ENCODE results near the gene PLEKHB2. TPM values are rescaled to one million over a fixed set of nuclear protein-coding genes. Genes with fewer than 3 reads are reported as not detected.
"Not testable (repeated sequence)": the region's sequence is repeated elsewhere in the genome, so short reads cannot be mapped to it uniquely, and the experiment has no call there.

The PLEKHB2 gene
- total RNA-seq, 1 donor from 2014 or later: 53.9 TPM

- peaks cover 45% of the 10 kb centered on the region for H3K36me3 Mint-ChIP-seq (ENCODE audit: unreplicated experiment)
- DNase-seq (ENCODE audit: extremely low spot score, unreplicated experiment): no peak
- no peaks in the 10 kb centered on the region for H3K9me3 Mint-ChIP-seq (ENCODE audit: unreplicated experiment)
- peaks cover 1% of the 10 kb centered on the region for H3K4me1 Mint-ChIP-seq (ENCODE audit: unreplicated experiment)
- H3K27me3 Mint-ChIP-seq (ENCODE audit: unreplicated experiment): no peaks in the 10 kb centered on the region
- no peak overlapping the region for H3K4me3 Mint-ChIP-seq (ENCODE audit: unreplicated experiment)
- no peak for TF ChIP-seq CTCF (IDR thresholded peaks at IDR 0.05)
- no peak overlapping the region for H3K27ac Mint-ChIP-seq (ENCODE audit: unreplicated experiment)
These were observed 28.4 kb upstream of the PLEKHB2 start for GRCh38 chr2:131076707-131077106.

- no peak overlapping the region for H3K4me3 Mint-ChIP-seq (ENCODE audit: unreplicated experiment)
- H3K9me3 Mint-ChIP-seq (ENCODE audit: unreplicated experiment): no peaks in the 10 kb centered on the region
- H3K36me3 Mint-ChIP-seq (ENCODE audit: unreplicated experiment): peaks cover 46% of the 10 kb centered on the region
- H3K27me3 Mint-ChIP-seq (ENCODE audit: unreplicated experiment): no peaks in the 10 kb centered on the region
- H3K4me1 Mint-ChIP-seq (ENCODE audit: unreplicated experiment): peaks cover 1% of the 10 kb centered on the region
- no peak for DNase-seq (ENCODE audit: extremely low spot score, unreplicated experiment)
- TF ChIP-seq CTCF (IDR thresholded peaks at IDR 0.05): no peak
- no peak overlapping the region for H3K27ac Mint-ChIP-seq (ENCODE audit: unreplicated experiment)
These were observed 27.8 kb upstream of the PLEKHB2 start for GRCh38 chr2:131077182-131077846.

GRCh38 chr2:131077966-131078365 lies 27.2 kb upstream of the PLEKHB2 start:
- TF ChIP-seq CTCF (IDR thresholded peaks at IDR 0.05): no peak
- Mint-ChIP-seq H3K4me3 (ENCODE audit: unreplicated experiment) (no peak overlapping the region), H3K4me1 (ENCODE audit: unreplicated experiment) (peaks cover 1% of the 10 kb centered on the region), H3K36me3 (ENCODE audit: unreplicated experiment) (peaks cover 46% of the 10 kb centered on the region), H3K9me3 (ENCODE audit: unreplicated experiment) (no peaks in the 10 kb centered on the region), H3K27ac (ENCODE audit: unreplicated experiment) (no peak overlapping the region), H3K27me3 (ENCODE audit: unreplicated experiment) (no peaks in the 10 kb centered on the region)
- DNase-seq (ENCODE audit: extremely low spot score, unreplicated experiment): no peak

DNA sequence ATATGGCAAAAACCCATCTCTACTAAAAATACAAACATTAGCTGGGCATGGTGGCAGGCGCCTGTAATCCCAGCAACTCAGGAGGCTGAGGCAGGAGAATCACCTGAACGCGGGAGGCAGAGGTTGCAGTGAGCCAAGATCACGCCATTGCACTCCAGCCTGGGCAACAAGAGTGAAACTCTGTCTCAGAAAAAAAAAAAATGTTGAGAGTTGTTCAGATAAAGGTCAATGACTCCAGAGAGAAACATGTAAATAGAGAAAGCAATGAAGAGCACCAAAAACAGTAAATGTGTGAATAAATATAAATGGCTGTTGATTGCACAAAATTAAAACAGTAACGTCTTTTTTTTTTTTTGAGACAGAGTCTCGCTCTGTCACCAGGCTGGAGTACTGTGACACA lies 25.2 kb upstream of the PLEKHB2 start:
- H3K9me3 Mint-ChIP-seq (ENCODE audit: unreplicated experiment); H3K27me3 Mint-ChIP-seq (ENCODE audit: unreplicated experiment); H3K4me1 Mint-ChIP-seq (ENCODE audit: unreplicated experiment); H3K27ac Mint-ChIP-seq (ENCODE audit: unreplicated experiment); DNase-seq (ENCODE audit: extremely low spot score, unreplicated experiment); H3K4me3 Mint-ChIP-seq (ENCODE audit: unreplicated experiment): not testable (repeated sequence)
- H3K36me3 Mint-ChIP-seq (ENCODE audit: unreplicated experiment): peaks cover 37% of the 10 kb centered on the region

DNA sequence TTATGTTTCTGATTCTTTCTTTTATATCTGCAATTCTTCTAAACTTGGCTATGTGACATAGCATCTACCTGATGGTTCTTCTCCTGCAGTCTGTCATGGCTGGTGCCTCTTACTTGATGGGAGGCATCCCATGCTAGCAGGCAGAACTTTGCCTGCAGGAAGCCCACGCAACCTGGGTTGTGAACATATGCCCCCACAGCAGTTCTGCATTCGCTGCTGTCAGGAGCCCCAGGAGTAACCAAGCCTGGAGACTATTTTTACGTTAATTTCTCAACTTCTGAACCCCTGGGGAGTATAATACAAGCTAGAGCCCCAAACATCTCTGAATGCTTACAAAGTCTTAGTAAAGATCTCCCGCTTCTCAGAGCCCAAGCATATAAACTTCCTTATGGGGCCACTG lies 23.9 kb upstream of the PLEKHB2 start:
- no peak overlapping the region for H3K4me3 Mint-ChIP-seq (ENCODE audit: unreplicated experiment)
- no peaks in the 10 kb centered on the region for H3K27me3 Mint-ChIP-seq (ENCODE audit: unreplicated experiment)
- no peak for TF ChIP-seq CTCF (IDR thresholded peaks at IDR 0.05)
- H3K27ac Mint-ChIP-seq (ENCODE audit: unreplicated experiment): no peak overlapping the region
- DNase-seq (ENCODE audit: extremely low spot score, unreplicated experiment): no peak
- peaks cover 1% of the 10 kb centered on the region for H3K4me1 Mint-ChIP-seq (ENCODE audit: unreplicated experiment)
- H3K36me3 Mint-ChIP-seq (ENCODE audit: unreplicated experiment): peaks cover 39% of the 10 kb centered on the region
- no peaks in the 10 kb centered on the region for H3K9me3 Mint-ChIP-seq (ENCODE audit: unreplicated experiment)

All from osteocyte (in vitro differentiated cells).